ENCODE results near the gene AKTIP. TPM values are rescaled to one million over a fixed set of nuclear protein-coding genes. Genes with fewer than 3 reads are reported as not detected.
A peak's percentile ranks its signal among the peaks of the same experiment; 100 is the strongest.

Gene AKTIP
- total RNA-seq, 1 experiment from 2014 or later, result 13.2 TPM

DNA sequence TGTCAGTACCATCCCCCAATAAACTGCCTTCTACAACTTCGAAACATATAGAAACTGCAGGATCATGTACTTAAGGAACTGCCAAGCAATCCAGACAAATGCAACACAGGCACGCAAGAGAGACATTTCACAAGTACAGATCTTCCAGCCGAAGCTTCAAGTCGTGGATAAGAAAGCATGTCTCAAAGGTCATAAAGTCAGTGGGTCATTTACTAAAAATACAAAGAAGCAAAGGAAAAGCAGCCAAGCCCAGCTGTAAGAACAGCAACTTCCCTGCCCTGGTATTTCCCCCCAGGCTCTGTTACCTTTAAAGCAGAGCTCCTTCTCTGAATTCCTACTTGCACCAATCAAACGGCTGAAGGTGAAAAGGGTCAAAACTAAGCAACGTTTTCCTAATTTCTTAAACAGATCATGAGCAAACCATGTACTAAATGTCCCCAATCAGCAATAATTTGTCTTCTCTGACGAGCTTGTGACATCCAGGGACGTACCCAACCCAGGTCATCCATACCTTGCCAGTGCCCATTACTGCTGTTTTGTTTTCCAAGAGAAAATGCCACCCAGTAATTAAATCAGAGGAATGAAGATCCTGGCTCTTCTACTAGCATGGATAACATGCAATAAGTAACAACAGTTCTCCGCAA, 1.7 kb downstream of the AKTIP start:
- CTCF ChIA-PET, result no interaction called here
- DNase-seq (no peak), ATAC-seq (no peak)
- Histone ChIP-seq H3F3A (ENCODE audit: low read length, unreplicated experiment) (no peaks in the 10 kb centered on the region), H3K79me2 (ENCODE audit: low read length) (peaks cover 24% of the 10 kb centered on the region), H3K4me2 (ENCODE audit: low read length) (peak overlapping the region; percentile 94), H4K20me1 (ENCODE audit: low read length) (peaks cover 8% of the 10 kb centered on the region; the same call in 1 of the 2 replicates), H3K36me3 (ENCODE audit: low read depth, low read length) (no peaks in the 10 kb centered on the region), H2AFZ (ENCODE audit: low read length) (0 out of 2 replicates have a peak overlapping the region, but pooled peaks have one; percentile 4), H3K4me1 (ENCODE audit: insufficient read depth, low read length) (peaks cover 22% of the 10 kb centered on the region), H3K9me3 (ENCODE audit: low read length) (no peaks in the 10 kb centered on the region), H3K9me2 (replicated peaks; ENCODE audit: low read length) (no peaks in the 10 kb centered on the region), H3K4me3 (ENCODE audit: low read length) (peak overlapping the region; percentile 87), H3K9ac (ENCODE audit: low read length) (no peak overlapping the region), H3K27ac (ENCODE audit: low read length) (no peak overlapping the region), H3K27me3 (ENCODE audit: low read length) (no peaks in the 10 kb centered on the region)
- BruUV-seq (replicated peaks), result no TSS peak
- POLR2A ChIA-PET (ENCODE audit: unreplicated experiment), result no interaction called here
- TF ChIP-seq, protein P1, sequence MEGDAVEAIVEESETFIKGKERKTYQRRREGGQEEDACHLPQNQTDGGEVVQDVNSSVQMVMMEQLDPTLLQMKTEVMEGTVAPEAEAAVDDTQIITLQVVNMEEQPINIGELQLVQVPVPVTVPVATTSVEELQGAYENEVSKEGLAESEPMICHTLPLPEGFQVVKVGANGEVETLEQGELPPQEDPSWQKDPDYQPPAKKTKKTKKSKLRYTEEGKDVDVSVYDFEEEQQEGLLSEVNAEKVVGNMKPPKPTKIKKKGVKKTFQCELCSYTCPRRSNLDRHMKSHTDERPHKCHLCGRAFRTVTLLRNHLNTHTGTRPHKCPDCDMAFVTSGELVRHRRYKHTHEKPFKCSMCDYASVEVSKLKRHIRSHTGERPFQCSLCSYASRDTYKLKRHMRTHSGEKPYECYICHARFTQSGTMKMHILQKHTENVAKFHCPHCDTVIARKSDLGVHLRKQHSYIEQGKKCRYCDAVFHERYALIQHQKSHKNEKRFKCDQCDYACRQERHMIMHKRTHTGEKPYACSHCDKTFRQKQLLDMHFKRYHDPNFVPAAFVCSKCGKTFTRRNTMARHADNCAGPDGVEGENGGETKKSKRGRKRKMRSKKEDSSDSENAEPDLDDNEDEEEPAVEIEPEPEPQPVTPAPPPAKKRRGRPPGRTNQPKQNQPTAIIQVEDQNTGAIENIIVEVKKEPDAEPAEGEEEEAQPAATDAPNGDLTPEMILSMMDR (conservative IDR thresholded peaks at IDR 0.05; ENCODE audit: low read depth, low read length), result no peak
- no peak for TF ChIP-seq EZH2phosphoT487 (IDR thresholded peaks at IDR 0.05; ENCODE audit: borderline replicate concordance, low read length)
- intact Hi-C loops (cut with micrococcal nuclease), result loop anchor here (5.0 to 10.0 kb wide), 2 partner anchors 64 to 447 kb away; partner anchors contain the start of genes CHD9 and CHD9NB

GRCh38 chr16:53498984-53499383, 4.0 kb downstream of the AKTIP start:
- no peaks in the 10 kb centered on the region for H3F3A ChIP-seq (ENCODE audit: low read length, unreplicated experiment)
- no TSS peak for BruUV-seq (replicated peaks)
- H3K4me1 ChIP-seq (ENCODE audit: insufficient read depth, low read length), result peaks cover 15% of the 10 kb centered on the region
- no peak overlapping the region for H3K27ac ChIP-seq (ENCODE audit: low read length)
- H3K36me3 ChIP-seq (ENCODE audit: low read depth, low read length), result peaks cover 4% of the 10 kb centered on the region
- no peak overlapping the region for H3K9ac ChIP-seq (ENCODE audit: low read length)
- H3K4me3 ChIP-seq (ENCODE audit: low read length), result no peak overlapping the region
- no peaks in the 10 kb centered on the region for H3K9me3 ChIP-seq (ENCODE audit: low read length)
- CTCF ChIA-PET, result no interaction called here
- POLR2A ChIA-PET (ENCODE audit: unreplicated experiment), result interaction anchor here (0.7 kb wide), 1 partner anchor 30 kb away, joined by 4 read pairs; no protein-coding TSS in a partner anchor
- H3K27me3 ChIP-seq (ENCODE audit: low read length), result no peaks in the 10 kb centered on the region
- intact Hi-C loops (cut with micrococcal nuclease), result no loop called here
- H3K4me2 ChIP-seq (ENCODE audit: low read length), result no peak overlapping the region
- no peak for TF ChIP-seq EZH2 (IDR thresholded peaks at IDR 0.05; ENCODE audit: low read length, unreplicated experiment)
- H3K79me2 ChIP-seq (ENCODE audit: low read length), result peaks cover 24% of the 10 kb centered on the region
- H2AFZ ChIP-seq (ENCODE audit: low read length), result no peak overlapping the region
- H3K9me2 ChIP-seq (replicated peaks; ENCODE audit: low read length), result no peaks in the 10 kb centered on the region
- H4K20me1 ChIP-seq (ENCODE audit: low read length), result peaks cover 8% of the 10 kb centered on the region; the same call in 1 of the 2 replicates
- ATAC-seq (no peak), DNase-seq (no peak)

DNA sequence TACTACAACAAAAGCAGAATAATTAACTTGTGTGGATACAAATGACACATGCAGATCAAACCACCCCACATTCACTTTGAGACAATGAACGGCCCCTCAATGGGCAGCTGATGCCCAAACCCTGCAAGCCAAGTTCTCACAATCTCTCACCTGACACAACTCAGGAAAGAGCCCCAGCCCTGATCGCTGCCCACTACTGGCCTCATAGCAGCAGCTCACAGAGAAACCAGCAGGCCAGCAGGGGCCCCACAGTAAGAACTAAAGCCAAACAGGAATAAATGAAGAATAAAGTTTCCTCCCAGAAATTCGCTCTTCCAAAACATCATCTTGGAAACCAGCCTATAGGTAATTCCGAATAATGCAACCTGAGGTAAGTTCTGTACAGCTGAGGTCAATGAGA, 7.7 kb downstream of the AKTIP start:
- TF ChIP-seq, protein P1 (conservative IDR thresholded peaks at IDR 0.05; ENCODE audit: low read depth, low read length), result peak; percentile 34; the same call in 1 of the 2 replicates
- TF ChIP-seq EZH2phosphoT487 (IDR thresholded peaks at IDR 0.05; ENCODE audit: borderline replicate concordance, low read length) (no peak), EZH2 (IDR thresholded peaks at IDR 0.05; ENCODE audit: low read length, unreplicated experiment) (no peak)
- BruUV-seq (replicated peaks), result no TSS peak
- no peak overlapping the region for H3K4me3 ChIP-seq (ENCODE audit: low read length)
- H3K27me3 ChIP-seq (ENCODE audit: low read length), result no peaks in the 10 kb centered on the region
- DNase-seq (no peak), ATAC-seq (no peak)
- no peaks in the 10 kb centered on the region for H3K4me1 ChIP-seq (ENCODE audit: insufficient read depth, low read length)
- no peak overlapping the region for H2AFZ ChIP-seq (ENCODE audit: low read length)
- intact Hi-C loops (cut with micrococcal nuclease), result no loop called here
- no peak overlapping the region for H3K4me2 ChIP-seq (ENCODE audit: low read length)
- peaks cover 7% of the 10 kb centered on the region for H3K36me3 ChIP-seq (ENCODE audit: low read depth, low read length)
- no peaks in the 10 kb centered on the region for H3K9me3 ChIP-seq (ENCODE audit: low read length)
- H3K79me2 ChIP-seq (ENCODE audit: low read length), result 0 out of 2 replicates have a peak, but pooled peaks cover 4% of the 10 kb centered on the region
- ChIA-PET CTCF (no interaction called here), POLR2A (ENCODE audit: unreplicated experiment) (no interaction called here)
- H3K27ac ChIP-seq (ENCODE audit: low read length), result no peak overlapping the region
- no peaks in the 10 kb centered on the region for H3F3A ChIP-seq (ENCODE audit: low read length, unreplicated experiment)
- H3K9me2 ChIP-seq (replicated peaks; ENCODE audit: low read length), result no peaks in the 10 kb centered on the region
- no peak overlapping the region for H3K9ac ChIP-seq (ENCODE audit: low read length)
- no peaks in the 10 kb centered on the region for H4K20me1 ChIP-seq (ENCODE audit: low read length)
